SK-N-SH treated with all-trans-retinoic acid at 6 μM for 48 hours (cell line): ENCODE results near the gene P2RY6.

Source experiments
- ATAC-seq: fragments of 200-7000 bp; cut with Tn5 transposase; 3 replicates; pipeline ENCODE4 v1.9.1; 2020; ENCODE audit warnings: mild to moderate bottlenecking, moderate library complexity
- BACH2 ChIP-seq: fragments of 250-450 bp; sonication (Bioruptor Pico); IDR thresholded peaks from 2 replicates; pipeline ENCODE4 v1.9.0; 2021; ENCODE audit warnings: mild to moderate bottlenecking, borderline replicate concordance
- CSDC2 ChIP-seq: fragments of 250-450 bp; sonication (Bioruptor Pico); IDR thresholded peaks from 2 replicates; pipeline ENCODE4 v1.5.0; 2020; ENCODE audit warnings: mild to moderate bottlenecking, moderate library complexity
- ESRRG ChIP-seq: fragments of 250-450 bp; sonication (Bioruptor Pico); IDR thresholded peaks from 2 replicates; pipeline ENCODE4 v1.6.1; 2021; ENCODE audit warnings: mild to moderate bottlenecking
- GLIS3 ChIP-seq: fragments of 250-450 bp; sonication (Bioruptor Pico); IDR thresholded peaks from 2 replicates; pipeline ENCODE4 v1.5.0; 2020; ENCODE audit warnings: mild to moderate bottlenecking, moderate library complexity
- ISL1 ChIP-seq: fragments of 250-450 bp; sonication (Bioruptor Pico); IDR thresholded peaks from 2 replicates; pipeline ENCODE4 v2.1.2; 2022; ENCODE audit warnings: mild to moderate bottlenecking, moderate library complexity
- PPARA ChIP-seq: fragments of 250-450 bp; sonication (Bioruptor Pico); IDR thresholded peaks from 2 replicates; pipeline ENCODE4 v1.5.0; 2020; ENCODE audit warnings: mild to moderate bottlenecking, borderline replicate concordance
- SNAI2 ChIP-seq: fragments of 250-450 bp; sonication (Bioruptor Pico); IDR thresholded peaks from 2 replicates; pipeline ENCODE4 v1.5.0; 2020; ENCODE audit warnings: mild to moderate bottlenecking, moderate library complexity
- ZC3H10 ChIP-seq: fragments of 250-450 bp; sonication (Bioruptor Pico); IDR thresholded peaks from 2 replicates; pipeline ENCODE4 v1.5.1; 2021; ENCODE audit warnings: mild to moderate bottlenecking, moderate library complexity
- ZFP3 ChIP-seq: fragments of 250-450 bp; sonication (Bioruptor Pico); IDR thresholded peaks from 2 replicates; pipeline ENCODE4 v1.5.0; 2020; ENCODE audit warnings: mild to moderate bottlenecking, moderate library complexity
- ZFP30 ChIP-seq: fragments of 450-650 bp; formaldehyde crosslinking; IDR thresholded peaks from 2 replicates; pipeline ENCODE4 v1.5.0; 2022; ENCODE audit warnings: mild to moderate bottlenecking, moderate library complexity
- ZNF565 ChIP-seq: fragments of 450-650 bp; formaldehyde crosslinking; conservative IDR thresholded peaks from 2 replicates; pipeline ENCODE4 v1.5.0; 2020; ENCODE audit warnings: low read depth, mild to moderate bottlenecking, moderate library complexity
- ZNF70 ChIP-seq: fragments of 450-650 bp; formaldehyde crosslinking; IDR thresholded peaks from 2 replicates; pipeline ENCODE4 v1.5.0; 2020; ENCODE audit warnings: mild to moderate bottlenecking, moderate library complexity
- ZNF8 ChIP-seq: fragments of 450-650 bp; formaldehyde crosslinking; IDR thresholded peaks from 2 replicates; pipeline ENCODE4 v1.5.0; 2020; ENCODE audit warnings: mild to moderate bottlenecking, moderate library complexity
- TF ChIP-seq, protein P1 (sequence below): fragments of 250-450 bp; sonication (Bioruptor Pico); IDR thresholded peaks from 2 replicates; pipeline ENCODE4 v1.5.1; 2020; ENCODE audit warnings: low read depth, mild to moderate bottlenecking, moderate library complexity
- TF ChIP-seq, protein P2 (sequence below): fragments of 250-450 bp; sonication (Bioruptor Pico); IDR thresholded peaks from 2 replicates; pipeline ENCODE4 v1.5.1; 2021; ENCODE audit warnings: mild to moderate bottlenecking, moderate library complexity
- TF ChIP-seq, protein P3 (sequence below): fragments of 250-450 bp; sonication (Bioruptor Pico); IDR thresholded peaks from 2 replicates; pipeline ENCODE4 v1.5.0; 2020; ENCODE audit warnings: mild to moderate bottlenecking, moderate library complexity
- TF ChIP-seq, protein P4 (sequence below): fragments of 250-450 bp; sonication (Bioruptor Pico); IDR thresholded peaks from 2 replicates; pipeline ENCODE4 v1.8.0; 2021; ENCODE audit warnings: low read depth, mild to moderate bottlenecking, moderate library complexity, borderline replicate concordance

Gene P2RY6

DNA sequence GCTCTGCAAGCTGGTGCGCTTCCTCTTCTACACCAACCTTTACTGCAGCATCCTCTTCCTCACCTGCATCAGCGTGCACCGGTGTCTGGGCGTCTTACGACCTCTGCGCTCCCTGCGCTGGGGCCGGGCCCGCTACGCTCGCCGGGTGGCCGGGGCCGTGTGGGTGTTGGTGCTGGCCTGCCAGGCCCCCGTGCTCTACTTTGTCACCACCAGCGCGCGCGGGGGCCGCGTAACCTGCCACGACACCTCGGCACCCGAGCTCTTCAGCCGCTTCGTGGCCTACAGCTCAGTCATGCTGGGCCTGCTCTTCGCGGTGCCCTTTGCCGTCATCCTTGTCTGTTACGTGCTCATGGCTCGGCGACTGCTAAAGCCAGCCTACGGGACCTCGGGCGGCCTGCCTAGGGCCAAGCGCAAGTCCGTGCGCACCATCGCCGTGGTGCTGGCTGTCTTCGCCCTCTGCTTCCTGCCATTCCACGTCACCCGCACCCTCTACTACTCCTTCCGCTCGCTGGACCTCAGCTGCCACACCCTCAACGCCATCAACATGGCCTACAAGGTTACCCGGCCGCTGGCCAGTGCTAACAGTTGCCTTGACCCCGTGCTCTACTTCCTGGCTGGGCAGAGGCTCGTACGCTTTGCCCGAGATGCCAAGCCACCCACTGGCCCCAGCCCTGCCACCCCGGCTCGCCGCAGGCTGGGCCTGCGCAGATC is 37.5 kb upstream of the P2RY6 start (continued):
- TF ChIP-seq, protein P1, sequence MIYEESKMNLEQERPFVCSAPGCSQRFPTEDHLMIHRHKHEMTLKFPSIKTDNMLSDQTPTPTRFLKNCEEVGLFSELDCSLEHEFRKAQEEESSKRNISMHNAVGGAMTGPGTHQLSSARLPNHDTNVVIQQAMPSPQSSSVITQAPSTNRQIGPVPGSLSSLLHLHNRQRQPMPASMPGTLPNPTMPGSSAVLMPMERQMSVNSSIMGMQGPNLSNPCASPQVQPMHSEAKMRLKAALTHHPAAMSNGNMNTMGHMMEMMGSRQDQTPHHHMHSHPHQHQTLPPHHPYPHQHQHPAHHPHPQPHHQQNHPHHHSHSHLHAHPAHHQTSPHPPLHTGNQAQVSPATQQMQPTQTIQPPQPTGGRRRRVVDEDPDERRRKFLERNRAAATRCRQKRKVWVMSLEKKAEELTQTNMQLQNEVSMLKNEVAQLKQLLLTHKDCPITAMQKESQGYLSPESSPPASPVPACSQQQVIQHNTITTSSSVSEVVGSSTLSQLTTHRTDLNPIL = no peak
- TF ChIP-seq ZFP30 (CRISPR knock-in tag) (no peak), CSDC2 (CRISPR knock-in tag) (no peak), ISL1 (no peak)
- TF ChIP-seq, protein P2, sequence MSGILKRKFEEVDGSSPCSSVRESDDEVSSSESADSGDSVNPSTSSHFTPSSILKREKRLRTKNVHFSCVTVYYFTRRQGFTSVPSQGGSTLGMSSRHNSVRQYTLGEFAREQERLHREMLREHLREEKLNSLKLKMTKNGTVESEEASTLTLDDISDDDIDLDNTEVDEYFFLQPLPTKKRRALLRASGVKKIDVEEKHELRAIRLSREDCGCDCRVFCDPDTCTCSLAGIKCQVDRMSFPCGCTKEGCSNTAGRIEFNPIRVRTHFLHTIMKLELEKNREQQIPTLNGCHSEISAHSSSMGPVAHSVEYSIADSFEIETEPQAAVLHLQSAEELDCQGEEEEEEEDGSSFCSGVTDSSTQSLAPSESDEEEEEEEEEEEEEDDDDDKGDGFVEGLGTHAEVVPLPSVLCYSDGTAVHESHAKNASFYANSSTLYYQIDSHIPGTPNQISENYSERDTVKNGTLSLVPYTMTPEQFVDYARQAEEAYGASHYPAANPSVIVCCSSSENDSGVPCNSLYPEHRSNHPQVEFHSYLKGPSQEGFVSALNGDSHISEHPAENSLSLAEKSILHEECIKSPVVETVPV (CRISPR knock-in tag) = no peak
- TF ChIP-seq, all 23 proteins: peak for 0

DNA sequence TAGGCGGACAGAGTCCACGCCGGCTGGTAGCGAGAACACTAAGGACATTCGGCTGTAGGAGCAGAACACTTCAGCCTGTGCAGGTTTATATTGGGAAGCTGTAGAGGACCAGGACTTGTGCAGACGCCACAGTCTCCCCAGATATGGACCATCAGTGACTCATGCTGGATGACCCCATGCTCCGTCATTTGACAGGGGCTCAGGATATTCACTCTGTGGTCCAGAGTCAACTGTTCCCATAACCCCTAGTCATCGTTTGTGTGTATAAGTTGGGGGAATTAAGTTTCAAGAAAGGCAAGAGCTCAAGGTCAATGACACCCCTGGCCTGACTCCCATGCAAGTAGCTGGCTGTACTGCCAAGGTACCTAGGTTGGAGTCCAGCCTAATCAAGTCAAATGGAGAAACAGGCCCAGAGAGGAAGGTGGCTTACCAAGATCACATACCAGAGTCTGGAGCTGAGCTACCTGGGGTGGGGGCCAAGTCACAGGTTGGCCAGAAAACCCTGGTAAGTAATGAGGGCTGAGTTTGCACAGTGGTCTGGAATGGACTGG is 36.8 kb upstream of the P2RY6 start:
- TF ChIP-seq ZFP3 (CRISPR knock-in tag) (no peak), ZNF70 (CRISPR knock-in tag) (no peak), BACH2 (CRISPR knock-in tag) (no peak), ZNF8 (no peak), PPARA (no peak), CSDC2 (CRISPR knock-in tag) (no peak), ZC3H10 (CRISPR knock-in tag) (no peak)
- TF ChIP-seq, protein P3, sequence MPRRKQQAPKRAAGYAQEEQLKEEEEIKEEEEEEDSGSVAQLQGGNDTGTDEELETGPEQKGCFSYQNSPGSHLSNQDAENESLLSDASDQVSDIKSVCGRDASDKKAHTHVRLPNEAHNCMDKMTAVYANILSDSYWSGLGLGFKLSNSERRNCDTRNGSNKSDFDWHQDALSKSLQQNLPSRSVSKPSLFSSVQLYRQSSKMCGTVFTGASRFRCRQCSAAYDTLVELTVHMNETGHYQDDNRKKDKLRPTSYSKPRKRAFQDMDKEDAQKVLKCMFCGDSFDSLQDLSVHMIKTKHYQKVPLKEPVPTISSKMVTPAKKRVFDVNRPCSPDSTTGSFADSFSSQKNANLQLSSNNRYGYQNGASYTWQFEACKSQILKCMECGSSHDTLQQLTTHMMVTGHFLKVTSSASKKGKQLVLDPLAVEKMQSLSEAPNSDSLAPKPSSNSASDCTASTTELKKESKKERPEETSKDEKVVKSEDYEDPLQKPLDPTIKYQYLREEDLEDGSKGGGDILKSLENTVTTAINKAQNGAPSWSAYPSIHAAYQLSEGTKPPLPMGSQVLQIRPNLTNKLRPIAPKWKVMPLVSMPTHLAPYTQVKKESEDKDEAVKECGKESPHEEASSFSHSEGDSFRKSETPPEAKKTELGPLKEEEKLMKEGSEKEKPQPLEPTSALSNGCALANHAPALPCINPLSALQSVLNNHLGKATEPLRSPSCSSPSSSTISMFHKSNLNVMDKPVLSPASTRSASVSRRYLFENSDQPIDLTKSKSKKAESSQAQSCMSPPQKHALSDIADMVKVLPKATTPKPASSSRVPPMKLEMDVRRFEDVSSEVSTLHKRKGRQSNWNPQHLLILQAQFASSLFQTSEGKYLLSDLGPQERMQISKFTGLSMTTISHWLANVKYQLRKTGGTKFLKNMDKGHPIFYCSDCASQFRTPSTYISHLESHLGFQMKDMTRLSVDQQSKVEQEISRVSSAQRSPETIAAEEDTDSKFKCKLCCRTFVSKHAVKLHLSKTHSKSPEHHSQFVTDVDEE (CRISPR knock-in tag) = no peak
- TF ChIP-seq, protein P4, sequence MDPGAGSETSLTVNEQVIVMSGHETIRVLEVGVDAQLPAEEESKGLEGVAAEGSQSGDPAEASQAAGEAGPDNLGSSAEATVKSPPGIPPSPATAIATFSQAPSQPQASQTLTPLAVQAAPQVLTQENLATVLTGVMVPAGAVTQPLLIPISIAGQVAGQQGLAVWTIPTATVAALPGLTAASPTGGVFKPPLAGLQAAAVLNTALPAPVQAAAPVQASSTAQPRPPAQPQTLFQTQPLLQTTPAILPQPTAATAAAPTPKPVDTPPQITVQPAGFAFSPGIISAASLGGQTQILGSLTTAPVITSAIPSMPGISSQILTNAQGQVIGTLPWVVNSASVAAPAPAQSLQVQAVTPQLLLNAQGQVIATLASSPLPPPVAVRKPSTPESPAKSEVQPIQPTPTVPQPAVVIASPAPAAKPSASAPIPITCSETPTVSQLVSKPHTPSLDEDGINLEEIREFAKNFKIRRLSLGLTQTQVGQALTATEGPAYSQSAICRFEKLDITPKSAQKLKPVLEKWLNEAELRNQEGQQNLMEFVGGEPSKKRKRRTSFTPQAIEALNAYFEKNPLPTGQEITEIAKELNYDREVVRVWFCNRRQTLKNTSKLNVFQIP (CRISPR knock-in tag) = no peak
- no peak for ATAC-seq

DNA sequence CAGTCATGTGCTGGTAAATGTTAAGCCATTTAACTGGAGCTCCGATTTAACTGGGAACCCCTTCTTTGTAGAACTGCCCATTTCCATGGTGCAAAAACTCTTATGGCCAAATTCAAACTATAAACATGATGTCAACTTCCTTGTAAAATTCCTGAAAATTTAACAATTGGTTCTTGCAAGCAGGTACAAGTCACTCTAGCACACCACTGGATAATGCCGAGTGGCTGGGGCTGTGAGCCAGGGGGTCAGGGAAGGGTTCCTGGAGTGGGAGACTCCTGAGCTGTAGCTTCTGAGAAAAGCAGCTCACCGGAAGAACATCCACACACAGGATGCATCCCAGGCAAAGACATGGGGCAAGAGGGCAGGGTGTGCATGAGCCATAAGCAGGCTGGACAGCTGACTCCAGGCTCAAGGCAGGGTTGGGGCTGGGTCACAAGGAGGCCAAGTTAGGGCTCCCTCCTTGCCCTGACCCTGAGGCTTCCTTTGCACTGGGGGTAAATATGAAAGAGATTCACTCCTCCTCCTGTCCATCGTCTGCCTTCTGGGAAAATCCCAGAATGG is 35.9 kb upstream of the P2RY6 start:
- TF ChIP-seq, protein P3 (CRISPR knock-in tag) = no peak
- TF ChIP-seq, protein P1 = no peak
- TF ChIP-seq BACH2 (CRISPR knock-in tag) = no peak
- no peak for TF ChIP-seq ZNF565 (CRISPR knock-in tag)
- no peak for TF ChIP-seq ESRRG (CRISPR knock-in tag)
- no peak for TF ChIP-seq SNAI2 (CRISPR knock-in tag)
- no peak for TF ChIP-seq GLIS3 (CRISPR knock-in tag)
- no peak for TF ChIP-seq CSDC2 (CRISPR knock-in tag)
- TF ChIP-seq PPARA = no peak
- no peak for TF ChIP-seq ZNF8
- ATAC-seq = no peak
